NT2/D1 (cell line): ENCODE measurements around the gene GSS.

ENCODE experiments used
- DNase-seq: peaks from one replicate; pipeline ENCODE4 v3.0.0-alpha.2; 2011; ENCODE audit warnings: low read depth, low spot score
- H3K27me3 ChIP-seq: 2 replicates; pipeline ENCODE4 v1.6.0; 2011; ENCODE audit warnings: mild to moderate bottlenecking; ENCODE audit not compliant: insufficient read length, insufficient read depth
- H3K36me3 ChIP-seq: 2 replicates; pipeline ENCODE4 v1.6.1; 2011; ENCODE audit warnings: mild to moderate bottlenecking, low read length, mixed read lengths; ENCODE audit not compliant: insufficient read depth, insufficient read length
- H3K4me1 ChIP-seq: 2 replicates; pipeline ENCODE4 v1.5.1; 2011; ENCODE audit not compliant: insufficient read depth, insufficient read length
- H3K4me3 ChIP-seq: 2 replicates; pipeline ENCODE4 v1.5.1; 2011; ENCODE audit warnings: low read depth; ENCODE audit not compliant: insufficient read length
- H3K9ac ChIP-seq: 2 replicates; pipeline ENCODE4 v1.6.0; 2011; ENCODE audit warnings: low read depth; ENCODE audit not compliant: insufficient read length
- H3K9me3 ChIP-seq: 2 replicates; pipeline ENCODE4 v1.5.1; 2011; ENCODE audit warnings: mild to moderate bottlenecking, low read length; ENCODE audit not compliant: insufficient read depth
- SUZ12 ChIP-seq: IDR thresholded peaks from 2 replicates; pipeline ENCODE4 v1.6.1; 2011; ENCODE audit not compliant: insufficient read length, insufficient read depth; ENCODE audit errors: extremely low read depth
- YY1 ChIP-seq: IDR thresholded peaks from 2 replicates; pipeline ENCODE4 v1.6.1; 2011; ENCODE audit not compliant: insufficient read length, insufficient read depth
- ZNF274 ChIP-seq: IDR thresholded peaks from 2 replicates; pipeline ENCODE4 v1.6.1; 2011; ENCODE audit warnings: mild to moderate bottlenecking, low read depth, low read length

GSS gene

DNA sequence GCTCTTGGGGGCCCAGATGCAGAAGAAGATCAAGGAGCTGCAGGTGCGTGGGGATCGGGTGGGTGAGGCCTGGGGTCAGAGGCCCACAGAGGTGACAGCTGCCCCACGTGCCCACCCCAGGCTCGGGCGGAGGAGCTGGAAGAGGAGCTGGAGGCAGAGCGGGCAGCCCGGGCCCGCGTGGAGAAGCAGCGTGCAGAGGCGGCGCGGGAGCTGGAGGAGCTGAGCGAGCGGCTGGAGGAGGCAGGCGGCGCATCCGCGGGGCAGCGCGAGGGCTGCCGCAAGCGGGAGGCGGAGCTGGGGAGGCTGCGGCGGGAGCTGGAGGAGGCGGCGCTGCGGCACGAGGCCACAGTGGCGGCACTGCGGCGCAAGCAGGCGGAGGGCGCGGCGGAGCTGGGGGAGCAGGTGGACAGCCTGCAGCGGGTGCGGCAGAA, 41.5 kb upstream of the GSS start:
- DNase-seq: no peak
- Histone ChIP-seq H3K36me3 (peaks cover 93% of the 10 kb centered on the region), H3K9ac (no peak overlapping the region), H3K27me3 (no peaks in the 10 kb centered on the region), H3K4me3 (no peak overlapping the region), H3K9me3 (no peaks in the 10 kb centered on the region), H3K4me1 (peaks cover 14% of the 10 kb centered on the region)
- TF ChIP-seq YY1 (no peak), ZNF274 (no peak), SUZ12 (no peak)

GRCh38 chr20:34996243-34997028, 40.8 kb upstream of the GSS start:
- H3K27me3 ChIP-seq: no peaks in the 10 kb centered on the region
- no peak overlapping the region for H3K9ac ChIP-seq
- no peak overlapping the region for H3K4me3 ChIP-seq
- TF ChIP-seq YY1: no peak
- no peak for TF ChIP-seq ZNF274
- peaks cover 89% of the 10 kb centered on the region for H3K36me3 ChIP-seq
- DNase-seq: no peak
- no peaks in the 10 kb centered on the region for H3K9me3 ChIP-seq
- peaks cover 14% of the 10 kb centered on the region for H3K4me1 ChIP-seq

DNA sequence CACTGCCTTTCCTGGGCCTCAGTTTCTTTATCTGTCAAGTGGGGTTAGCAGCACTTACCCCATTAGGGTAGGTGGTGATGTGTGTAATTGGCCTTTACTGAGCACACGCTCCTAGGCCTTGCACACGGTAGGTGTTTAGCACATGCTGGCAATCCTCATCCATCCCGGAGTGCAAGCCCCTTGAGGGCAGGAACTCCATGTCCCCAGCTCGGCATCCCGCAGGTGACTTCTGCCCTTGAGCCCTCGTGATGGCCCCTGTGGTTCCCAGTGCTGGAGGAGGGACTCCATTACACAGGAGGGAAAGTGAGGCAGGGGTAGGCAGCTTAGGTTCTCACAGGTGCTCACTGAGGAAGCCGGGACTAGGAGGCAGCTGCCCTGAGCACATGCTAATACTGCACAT, 40.1 kb upstream of the GSS start:
- Histone ChIP-seq H3K4me1 (peaks cover 14% of the 10 kb centered on the region), H3K36me3 (peaks cover 86% of the 10 kb centered on the region), H3K4me3 (no peak overlapping the region), H3K27me3 (no peaks in the 10 kb centered on the region), H3K9me3 (no peaks in the 10 kb centered on the region), H3K9ac (no peak overlapping the region)
- TF ChIP-seq ZNF274: no peak
- no peak for TF ChIP-seq SUZ12
- no peak for TF ChIP-seq YY1
- no peak for DNase-seq

- Histone ChIP-seq H3K36me3 (peaks cover 83% of the 10 kb centered on the region), H3K9ac (no peak overlapping the region), H3K4me1 (peaks cover 17% of the 10 kb centered on the region), H3K4me3 (no peak overlapping the region), H3K27me3 (no peaks in the 10 kb centered on the region), H3K9me3 (no peaks in the 10 kb centered on the region)
- DNase-seq: no peak
- TF ChIP-seq ZNF274 (no peak), SUZ12 (no peak), YY1 (no peak)
Measured at GRCh38 chr20:34995192-34995591, 39.6 kb upstream of the GSS start.

DNA sequence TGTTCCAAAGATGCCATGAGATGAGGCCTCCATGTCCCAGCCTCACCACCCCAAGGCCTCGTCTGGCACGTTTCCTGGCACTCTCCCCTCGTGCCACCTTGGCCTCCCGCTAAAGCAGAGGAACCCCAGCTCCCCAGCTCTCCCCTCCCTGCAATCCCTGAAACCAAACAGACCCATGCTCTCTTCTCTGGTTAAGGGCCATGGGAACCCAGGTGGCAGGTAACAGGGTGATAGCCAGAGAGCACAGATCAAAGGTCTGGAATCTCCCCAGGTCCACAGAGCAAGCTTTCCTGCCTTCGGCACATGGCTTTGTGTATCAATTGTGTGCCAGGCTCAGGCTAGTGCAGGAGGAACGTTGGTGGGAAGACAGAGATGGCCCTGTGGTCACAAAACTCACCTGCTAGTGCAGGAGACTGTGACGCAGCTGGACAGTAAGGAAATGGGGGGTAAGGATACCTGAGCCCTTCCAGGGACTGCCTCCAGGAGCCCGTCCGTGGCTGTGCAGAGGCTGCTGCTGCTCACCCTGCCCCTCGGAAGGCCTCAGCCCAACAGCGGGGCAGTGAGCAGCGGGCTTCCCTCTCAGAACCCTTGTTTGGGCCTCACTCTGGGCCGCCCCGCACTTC, 39.0 kb upstream of the GSS start:
- Histone ChIP-seq H3K36me3 (peaks cover 81% of the 10 kb centered on the region), H3K9me3 (no peaks in the 10 kb centered on the region), H3K4me1 (peaks cover 17% of the 10 kb centered on the region), H3K4me3 (no peak overlapping the region), H3K9ac (no peak overlapping the region), H3K27me3 (no peaks in the 10 kb centered on the region)
- TF ChIP-seq SUZ12 (no peak), ZNF274 (no peak), YY1 (no peak)
- DNase-seq: no peak

DNA sequence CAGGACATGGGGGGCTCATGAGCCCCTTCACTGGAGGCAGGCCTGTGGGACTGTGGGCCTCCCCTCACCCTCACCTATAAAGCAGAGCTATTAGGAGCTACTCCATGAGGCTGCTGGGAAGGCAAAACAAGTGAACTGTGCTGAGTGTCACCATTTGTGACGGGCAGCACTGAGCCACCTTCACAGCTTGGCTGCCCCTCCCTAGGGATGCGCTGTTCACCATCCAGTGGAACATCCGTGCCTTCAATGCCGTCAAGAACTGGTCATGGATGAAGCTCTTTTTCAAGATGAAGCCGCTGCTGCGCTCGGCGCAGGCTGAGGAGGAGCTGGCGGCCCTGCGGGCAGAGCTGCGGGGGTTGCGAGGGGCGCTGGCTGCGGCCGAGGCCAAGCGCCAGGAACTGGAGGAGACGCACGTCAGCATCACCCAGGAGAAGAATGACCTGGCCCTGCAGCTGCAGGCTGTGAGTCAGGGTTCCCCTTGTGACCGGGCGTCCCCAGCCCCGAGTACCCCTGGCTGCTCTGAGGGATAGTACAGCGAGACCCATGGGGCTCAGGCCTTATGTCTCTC, 38.4 kb upstream of the GSS start:
- DNase-seq: no peak
- Histone ChIP-seq H3K4me3 (no peak overlapping the region), H3K36me3 (peaks cover 81% of the 10 kb centered on the region), H3K9ac (no peak overlapping the region), H3K9me3 (no peaks in the 10 kb centered on the region), H3K27me3 (no peaks in the 10 kb centered on the region), H3K4me1 (peaks cover 17% of the 10 kb centered on the region)
- TF ChIP-seq YY1: no peak
- no peak for TF ChIP-seq SUZ12

GRCh38 chr20:34992751-34993417, 37.3 kb upstream of the GSS start:
- no peak for DNase-seq
- Histone ChIP-seq H3K4me1 (peaks cover 7% of the 10 kb centered on the region), H3K4me3 (no peak overlapping the region), H3K36me3 (peaks cover 69% of the 10 kb centered on the region), H3K9me3 (no peaks in the 10 kb centered on the region), H3K27me3 (no peaks in the 10 kb centered on the region), H3K9ac (no peak overlapping the region)
- TF ChIP-seq ZNF274: no peak
- no peak for TF ChIP-seq YY1
- TF ChIP-seq SUZ12: no peak
